ENCODE measurements around the gene FREM1.

DNA sequence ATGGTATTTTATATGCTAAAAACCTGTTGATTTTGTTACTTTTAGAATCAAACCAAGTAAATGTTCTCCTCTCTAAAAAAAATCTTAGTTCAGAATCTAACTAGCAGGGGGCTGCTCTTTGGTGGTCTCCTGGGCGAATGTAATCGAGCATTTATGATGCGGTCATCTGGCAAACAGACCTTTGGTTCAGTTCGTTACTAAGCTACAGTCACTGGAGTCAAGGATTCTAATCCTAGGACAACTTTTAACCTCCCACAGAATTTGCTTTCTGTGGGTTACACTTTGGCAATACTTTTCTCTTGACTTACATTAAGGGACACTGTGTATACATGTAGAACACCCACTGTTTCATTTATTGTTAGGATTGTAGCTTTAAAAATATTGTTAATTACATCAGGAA is 26.3 kb upstream of the FREM1 start:
- TF ChIP-seq, protein P1, sequence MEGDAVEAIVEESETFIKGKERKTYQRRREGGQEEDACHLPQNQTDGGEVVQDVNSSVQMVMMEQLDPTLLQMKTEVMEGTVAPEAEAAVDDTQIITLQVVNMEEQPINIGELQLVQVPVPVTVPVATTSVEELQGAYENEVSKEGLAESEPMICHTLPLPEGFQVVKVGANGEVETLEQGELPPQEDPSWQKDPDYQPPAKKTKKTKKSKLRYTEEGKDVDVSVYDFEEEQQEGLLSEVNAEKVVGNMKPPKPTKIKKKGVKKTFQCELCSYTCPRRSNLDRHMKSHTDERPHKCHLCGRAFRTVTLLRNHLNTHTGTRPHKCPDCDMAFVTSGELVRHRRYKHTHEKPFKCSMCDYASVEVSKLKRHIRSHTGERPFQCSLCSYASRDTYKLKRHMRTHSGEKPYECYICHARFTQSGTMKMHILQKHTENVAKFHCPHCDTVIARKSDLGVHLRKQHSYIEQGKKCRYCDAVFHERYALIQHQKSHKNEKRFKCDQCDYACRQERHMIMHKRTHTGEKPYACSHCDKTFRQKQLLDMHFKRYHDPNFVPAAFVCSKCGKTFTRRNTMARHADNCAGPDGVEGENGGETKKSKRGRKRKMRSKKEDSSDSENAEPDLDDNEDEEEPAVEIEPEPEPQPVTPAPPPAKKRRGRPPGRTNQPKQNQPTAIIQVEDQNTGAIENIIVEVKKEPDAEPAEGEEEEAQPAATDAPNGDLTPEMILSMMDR (IDR thresholded peaks at IDR 0.05), result no peak
- no peak for TF ChIP-seq POLR2A (IDR thresholded peaks at IDR 0.05)

Data from thyroid gland (tissue), 4 donors.